Thoracic aorta (tissue), 2 donors: Measurements from ENCODE around the gene SEZ6L2. TPM values are rescaled to one million over a fixed set of nuclear protein-coding genes. Genes with fewer than 3 reads are reported as not detected.

ENCODE experiments used
- ATAC-seq: fragments of 150-250 bp; one replicate; pipeline ENCODE4 v1.8.0; 2017; ENCODE audit warnings: low read depth; ENCODE audit not compliant: insufficient number of reproducible peaks, low FRiP score
- DNase-seq: peaks from one replicate; pipeline ENCODE4 v3.0.0-alpha.2; 2020; ENCODE audit warnings: low spot score
- H3K27ac ChIP-seq, 2 donors: fragments of 200-600 bp; sonication (generic); 1 replicate in 1 of 2; 2 replicates in 1 of 2; pipeline ENCODE4 v1.5.1; 2016; ENCODE audit warnings: mild to moderate bottlenecking in 2 of 2, moderate library complexity in 2 of 2
- H3K27me3 ChIP-seq: fragments of 200-600 bp; sonication (generic); replicated peaks from 2 replicates; pipeline ENCODE4 v1.6.0; 2016; ENCODE audit warnings: mild to moderate bottlenecking; ENCODE audit not compliant: insufficient read depth
- H3K36me3 ChIP-seq: fragments of 200-600 bp; sonication (generic); one replicate; pipeline ENCODE4 v1.5.1; 2016
- H3K4me1 ChIP-seq, 2 donors: fragments of 200-600 bp; sonication (generic); 1 replicate in 1 of 2; 2 replicates in 1 of 2; pipeline versions ENCODE4 v1.5.1 to v1.6.0; 2016; ENCODE audit warnings: low read depth in 2 of 2, mild to moderate bottlenecking in 1 of 2; ENCODE audit not compliant: control insufficient read depth in 1 of 2
- H3K4me3 ChIP-seq: fragments of 200-600 bp; sonication (generic); 2 replicates; pipeline ENCODE4 v1.5.1; 2016; ENCODE audit warnings: mild to moderate bottlenecking
- H3K9me3 ChIP-seq: fragments of 200-600 bp; sonication (generic); 2 replicates; pipeline ENCODE4 v1.5.1; 2016
- CTCF ChIP-seq: fragments of 200-600 bp; sonication (generic); IDR thresholded peaks from one replicate; pipeline ENCODE4 v1.5.1; 2019; ENCODE audit warnings: antibody characterized with exemption
- total RNA-seq, 2 donors: library from RNA; depleted of rRNA; stranded (reverse); fragments of >200 nt; gene quantifications; one replicate each; pipeline versions ENCODE4 v1.1.0 to v1.2.3, GENCODE V29; 2016

SEZ6L2 gene
- total RNA-seq, 2 donors from 2014 or later, result 0.63 to 1.4 TPM

DNA sequence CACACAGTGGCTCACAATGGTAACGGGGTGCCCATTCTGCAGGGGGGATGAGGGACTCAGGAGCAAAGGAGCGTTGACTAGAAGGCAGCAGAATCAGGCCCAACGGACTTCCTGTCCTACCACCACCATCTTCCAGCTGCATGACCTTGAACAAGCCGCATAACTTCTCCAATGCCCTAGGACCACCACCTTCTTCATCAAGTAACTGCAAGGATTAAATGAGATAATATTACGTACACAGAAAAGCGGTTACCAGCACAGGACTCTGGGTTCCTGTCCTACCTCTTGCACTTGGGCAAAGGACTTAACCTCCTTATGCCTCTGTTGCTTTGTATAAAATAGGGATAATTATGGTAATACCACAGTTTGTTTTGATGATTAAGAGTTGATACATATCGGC, 5.6 kb upstream of the SEZ6L2 start:
- H3K4me3 ChIP-seq, result no peak overlapping the region
- H3K4me1 ChIP-seq, result peaks cover 0 to 7% of the 10 kb centered on the region in 2 donors
- ATAC-seq, result no peak
- H3K27ac ChIP-seq, result no peak overlapping the region
- peaks cover 3% of the 10 kb centered on the region for H3K36me3 ChIP-seq
- no peaks in the 10 kb centered on the region for H3K27me3 ChIP-seq
- no peak for TF ChIP-seq CTCF
- no peak for DNase-seq
- H3K9me3 ChIP-seq, result no peaks in the 10 kb centered on the region

DNA sequence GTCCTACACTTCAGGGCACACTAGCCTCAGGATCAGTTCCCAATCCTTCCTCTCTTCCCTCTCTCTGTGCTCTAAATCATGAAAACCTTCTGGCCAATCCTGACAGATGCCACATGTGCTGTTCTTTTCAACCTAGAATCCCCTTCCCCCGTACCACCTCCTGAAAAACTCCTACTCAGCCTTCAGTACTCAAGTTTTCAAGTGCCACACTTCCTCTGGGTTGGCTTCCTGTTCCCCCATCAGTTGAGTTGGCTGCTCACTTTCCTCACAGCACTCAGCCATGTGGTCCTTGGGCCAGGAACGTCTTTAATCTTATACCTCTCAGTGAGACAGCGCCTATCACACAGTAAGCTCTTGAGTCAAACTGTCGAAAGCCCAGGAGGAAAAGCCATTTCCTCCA, 4.2 kb upstream of the SEZ6L2 start:
- Histone ChIP-seq H3K9me3 (no peaks in the 10 kb centered on the region), H3K36me3 (peaks cover 3% of the 10 kb centered on the region), H3K4me1 (peaks cover 5 to 11% of the 10 kb centered on the region in 2 donors), H3K4me3 (no peak overlapping the region), H3K27ac (no peak overlapping the region), H3K27me3 (peaks cover 5% of the 10 kb centered on the region)
- no peak for TF ChIP-seq CTCF
- ATAC-seq, result no peak
- DNase-seq, result no peak

GRCh38 chr16:29901607-29901945, 2.2 kb upstream of the SEZ6L2 start:
- Histone ChIP-seq H3K4me1 (peaks cover 5 to 11% of the 10 kb centered on the region in 2 donors), H3K27ac (no peak overlapping the region), H3K27me3 (peaks cover 11% of the 10 kb centered on the region), H3K4me3 (no peak overlapping the region), H3K36me3 (no peaks in the 10 kb centered on the region), H3K9me3 (no peaks in the 10 kb centered on the region)
- ATAC-seq (no peak), DNase-seq (no peak)
- no peak for TF ChIP-seq CTCF

GRCh38 chr16:29900888-29901606, 1.7 kb upstream of the SEZ6L2 start:
- ATAC-seq, result no peak
- no peaks in the 10 kb centered on the region for H3K36me3 ChIP-seq
- H3K27me3 ChIP-seq, result peaks cover 11% of the 10 kb centered on the region
- no peak overlapping the region for H3K27ac ChIP-seq
- no peak for TF ChIP-seq CTCF
- no peaks in the 10 kb centered on the region for H3K9me3 ChIP-seq
- peaks cover 5 to 11% of the 10 kb centered on the region in 2 donors for H3K4me1 ChIP-seq
- DNase-seq, result no peak
- H3K4me3 ChIP-seq, result peak overlapping the region; percentile 71

DNA sequence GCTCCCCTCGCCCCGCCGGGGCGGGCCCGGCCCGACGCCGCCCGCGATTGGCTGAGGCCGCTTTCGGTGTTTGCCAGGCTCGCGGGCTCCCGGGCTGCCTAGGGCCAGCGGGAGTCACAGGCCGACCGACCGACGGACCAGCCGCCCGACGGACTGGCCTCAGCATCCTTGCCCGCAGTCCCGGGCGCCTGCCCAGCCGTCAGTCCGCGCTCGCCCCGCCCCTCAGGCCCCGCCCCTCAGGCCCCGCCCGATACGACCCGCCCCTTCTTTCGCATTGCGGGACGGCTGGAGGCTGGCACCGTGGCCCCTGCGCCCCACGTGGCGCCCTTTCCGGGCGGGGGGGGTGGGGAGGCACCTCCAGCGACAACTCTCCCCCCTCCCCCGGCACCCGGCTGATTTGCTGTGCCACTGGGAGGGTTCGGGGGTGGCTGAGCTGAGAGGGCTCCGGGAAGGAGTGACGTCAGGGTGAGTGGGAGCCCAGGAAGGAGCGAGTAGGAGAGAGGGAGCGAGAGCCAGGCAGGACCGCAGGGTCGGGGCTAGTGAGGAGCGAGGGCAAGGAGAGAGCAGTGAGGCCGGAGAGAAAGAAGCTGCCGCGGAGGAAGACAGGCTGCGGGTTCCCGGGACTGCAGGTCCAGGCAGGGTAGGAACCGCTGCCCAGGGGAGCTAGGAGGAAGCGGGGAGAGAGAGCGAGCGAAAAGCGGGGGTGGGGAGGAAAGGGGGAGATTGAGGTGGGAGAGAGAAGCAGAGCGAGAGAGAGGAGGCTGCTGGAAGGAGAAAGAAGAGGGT, 945 bp upstream of the SEZ6L2 start, which contains the start of gene ASPHD1:
Gene ASPHD1, plus strand, starts transcription at position 387 of the 786 bp plus-strand sequence. CDS start 484 bp downstream, outside the sequence.
- no peaks in the 10 kb centered on the region for H3K9me3 ChIP-seq
- peak within 1 kb of the TSS; percentile 71 for H3K4me3 ChIP-seq
- peaks cover 5 to 11% of the 10 kb centered on the region in 2 donors for H3K4me1 ChIP-seq
- TF ChIP-seq CTCF, result no peak
- H3K36me3 ChIP-seq, result no peaks in the 10 kb centered on the region
- H3K27ac ChIP-seq, result no peak within 1 kb of the TSS
- DNase-seq (peak; percentile 36), ATAC-seq (no peak)
- H3K27me3 ChIP-seq, result peaks cover 11% of the 10 kb centered on the region
